Fibroblast of lung (primary cell): ENCODE results near the gene GET4. TPM values are rescaled to one million over a fixed set of nuclear protein-coding genes. Genes with fewer than 3 reads are reported as not detected.

ENCODE experiments used
- DNase-seq, 2 donors: peaks; one replicate each; pipeline versions ENCODE4 v3.0.0 to v3.0.0-alpha.2; 2010; ENCODE audit warnings: low read depth in 2 of 2
- H2AFZ ChIP-seq: 2 replicates; pipeline ENCODE4 v1.5.1; 2012; ENCODE audit warnings: low read length, control low read depth, inconsistent platforms
- H3K27ac ChIP-seq: 2 replicates; pipeline ENCODE4 v1.5.1; 2011; ENCODE audit warnings: low read length, control low read depth; ENCODE audit not compliant: insufficient read depth
- H3K27me3 ChIP-seq: 2 replicates; pipeline ENCODE4 v1.5.1; 2011; ENCODE audit warnings: mild to moderate bottlenecking, low read length; ENCODE audit not compliant: control insufficient read depth, insufficient read depth
- H3K36me3 ChIP-seq: 2 replicates; pipeline ENCODE4 v1.5.1; 2011; ENCODE audit warnings: low read length; ENCODE audit not compliant: control insufficient read depth, insufficient read depth
- H3K4me1 ChIP-seq: 2 replicates; pipeline ENCODE4 v1.5.1; 2011; ENCODE audit warnings: low read length; ENCODE audit not compliant: control insufficient read depth, insufficient read depth; ENCODE audit errors: extremely low read depth
- H3K4me2 ChIP-seq: 2 replicates; pipeline ENCODE4 v1.5.1; 2011; ENCODE audit warnings: low read length, control low read depth; ENCODE audit not compliant: insufficient read depth; ENCODE audit errors: extremely low read depth
- H3K4me3 ChIP-seq, 4 experiments: fragments of 200-600 bp in 1 of 4; sonication (generic) in 1 of 4; replicated peaks in 1 of 4; 2 replicates each; pipeline ENCODE4 v1.5.1; 2011 to 2016; ENCODE audit warnings: low read length in 4 of 4, low read depth in 3 of 4, mild to moderate bottlenecking in 3 of 4, control low read depth in 2 of 4, inconsistent platforms in 1 of 4, mixed read lengths in 1 of 4; ENCODE audit not compliant: insufficient read depth in 1 of 4; ENCODE audit errors: control extremely low read depth in 1 of 4
- H3K79me2 ChIP-seq: 2 replicates; pipeline ENCODE4 v1.5.1; 2012; ENCODE audit warnings: mild to moderate bottlenecking, low read length, inconsistent platforms; ENCODE audit not compliant: control insufficient read depth, insufficient read depth
- H3K9ac ChIP-seq: 2 replicates; pipeline ENCODE4 v1.5.1; 2011; ENCODE audit warnings: mild to moderate bottlenecking, low read length, control low read depth; ENCODE audit not compliant: insufficient read depth
- H3K9me3 ChIP-seq: 2 replicates; pipeline ENCODE4 v1.5.1; 2012; ENCODE audit warnings: low read depth, low read length; ENCODE audit not compliant: control insufficient read depth, insufficient read depth
- H4K20me1 ChIP-seq: 2 replicates; pipeline ENCODE4 v1.5.1; 2011; ENCODE audit warnings: low read length; ENCODE audit not compliant: control insufficient read depth, insufficient read depth; ENCODE audit errors: extremely low read depth
- EZH2 ChIP-seq: IDR thresholded peaks from 2 replicates; pipeline ENCODE4 v1.5.1; 2012; ENCODE audit warnings: low read length, control low read depth, mild to moderate bottlenecking; ENCODE audit errors: missing control alignments
- polyA plus RNA-seq, 2 donors: library from polyadenylated mRNA; depleted of rRNA in 1 of 2; stranded (reverse) in 1 of 2; unstranded in 1 of 2; fragments of >200 nt; gene quantifications; 2 replicates each; pipeline ENCODE4 v1.2.1, GENCODE V29; 2011 to 2012; ENCODE audit warnings: missing spikeins in 1 of 2
- total RNA-seq: library from RNA; depleted of rRNA; stranded (reverse); fragments of >200 nt; gene quantifications from 2 replicates; pipeline ENCODE4 v1.2.1, GENCODE V29; 2014
- TF ChIP-seq, protein P1 (sequence below), 2 donors: IDR thresholded peaks in 1 of 2; conservative IDR thresholded peaks in 1 of 2; 1 replicate in 1 of 2; 2 replicates in 1 of 2; pipeline ENCODE4 v1.5.1; 2011 to 2012; ENCODE audit warnings: low read length in 2 of 2, control low read depth in 1 of 2, inconsistent platforms in 1 of 2, low read depth in 1 of 2, mild to moderate bottlenecking in 1 of 2

Gene GET4
- total and polyA plus RNA-seq, 2 donors (not counting 1 experiment from before 2014, with no cell fraction given): 13.4 to 23.1 TPM

DNA sequence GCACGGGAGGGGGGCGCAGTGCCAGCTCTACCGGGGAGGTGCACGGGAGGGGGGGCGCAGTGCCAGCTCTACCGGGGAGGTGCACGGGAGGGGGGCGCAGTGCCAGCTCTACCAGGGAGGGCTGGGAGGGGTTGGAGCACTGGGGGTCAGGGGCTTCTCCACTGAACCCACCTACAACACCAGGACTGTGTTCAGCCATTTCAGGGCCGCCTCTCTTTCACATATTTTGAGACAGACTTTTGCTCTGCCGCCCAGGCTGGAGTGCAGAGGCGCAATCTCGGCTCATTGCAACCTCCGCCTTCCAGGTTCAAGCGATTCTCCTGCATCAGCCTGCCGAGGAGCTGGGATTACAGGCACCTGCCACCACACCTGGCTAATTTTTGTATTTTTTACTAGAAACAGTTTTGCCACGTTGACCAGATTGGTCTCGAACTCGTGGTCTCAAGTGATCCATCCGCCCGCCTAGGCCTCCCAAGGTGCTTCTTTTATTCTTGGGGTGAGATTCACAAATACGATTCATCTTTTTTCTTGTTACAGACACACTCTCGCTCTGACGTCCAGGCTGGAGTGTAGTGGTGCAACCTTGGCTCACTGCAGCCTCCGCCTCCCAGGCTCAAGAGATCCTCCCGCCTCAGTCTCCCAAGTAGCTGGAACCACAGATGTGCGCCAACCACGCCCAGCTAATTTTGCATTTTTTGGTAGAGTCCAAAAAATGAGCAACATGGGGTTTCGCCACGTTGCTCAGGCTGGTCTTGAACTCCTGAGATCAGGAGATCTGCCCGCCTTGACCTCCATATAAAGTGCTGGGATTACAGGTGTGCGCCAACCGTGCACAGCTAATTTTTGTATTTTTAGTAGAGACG lies 41.1 kb downstream of the GET4 start:
- TF ChIP-seq EZH2: no peak
- TF ChIP-seq, protein P1, sequence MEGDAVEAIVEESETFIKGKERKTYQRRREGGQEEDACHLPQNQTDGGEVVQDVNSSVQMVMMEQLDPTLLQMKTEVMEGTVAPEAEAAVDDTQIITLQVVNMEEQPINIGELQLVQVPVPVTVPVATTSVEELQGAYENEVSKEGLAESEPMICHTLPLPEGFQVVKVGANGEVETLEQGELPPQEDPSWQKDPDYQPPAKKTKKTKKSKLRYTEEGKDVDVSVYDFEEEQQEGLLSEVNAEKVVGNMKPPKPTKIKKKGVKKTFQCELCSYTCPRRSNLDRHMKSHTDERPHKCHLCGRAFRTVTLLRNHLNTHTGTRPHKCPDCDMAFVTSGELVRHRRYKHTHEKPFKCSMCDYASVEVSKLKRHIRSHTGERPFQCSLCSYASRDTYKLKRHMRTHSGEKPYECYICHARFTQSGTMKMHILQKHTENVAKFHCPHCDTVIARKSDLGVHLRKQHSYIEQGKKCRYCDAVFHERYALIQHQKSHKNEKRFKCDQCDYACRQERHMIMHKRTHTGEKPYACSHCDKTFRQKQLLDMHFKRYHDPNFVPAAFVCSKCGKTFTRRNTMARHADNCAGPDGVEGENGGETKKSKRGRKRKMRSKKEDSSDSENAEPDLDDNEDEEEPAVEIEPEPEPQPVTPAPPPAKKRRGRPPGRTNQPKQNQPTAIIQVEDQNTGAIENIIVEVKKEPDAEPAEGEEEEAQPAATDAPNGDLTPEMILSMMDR (conservative IDR thresholded peaks at IDR 0.05 in 1 of 2, IDR thresholded peaks at IDR 0.05 in 1 of 2; ENCODE audit: low read depth in 1 of 2, low read length in 2 of 2): no peak
- no peak overlapping the region for H2AFZ ChIP-seq
- H3K4me1 ChIP-seq: no peaks in the 10 kb centered on the region
- H3K79me2 ChIP-seq: no peaks in the 10 kb centered on the region
- no peak overlapping the region for H3K9ac ChIP-seq
- no peaks in the 10 kb centered on the region for H3K36me3 ChIP-seq
- H3K27ac ChIP-seq: no peak overlapping the region
- H3K27me3 ChIP-seq: no peaks in the 10 kb centered on the region
- H3K4me2 ChIP-seq: no peak overlapping the region
- no peaks in the 10 kb centered on the region for H4K20me1 ChIP-seq
- H3K9me3 ChIP-seq: no peaks in the 10 kb centered on the region
- H3K4me3 ChIP-seq: no peak overlapping the region
- DNase-seq: no peak

DNA sequence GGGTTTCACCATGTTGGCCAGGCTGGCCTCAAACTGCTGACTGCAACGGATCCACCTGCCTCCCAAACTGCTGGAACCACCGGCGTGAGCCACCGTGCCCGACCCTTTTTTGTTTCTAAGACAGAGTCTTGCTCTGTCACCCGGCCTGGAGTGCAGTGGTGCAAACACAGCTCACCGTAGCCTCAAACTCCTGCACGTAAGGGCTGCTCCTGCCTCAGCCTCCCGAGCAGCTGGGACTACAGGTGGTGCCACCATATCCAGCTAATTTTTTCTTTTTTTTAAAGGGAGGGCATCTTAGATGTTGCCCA lies 41.7 kb downstream of the GET4 start:
- H3K9me3 ChIP-seq: no peaks in the 10 kb centered on the region
- no peaks in the 10 kb centered on the region for H3K4me1 ChIP-seq
- no peaks in the 10 kb centered on the region for H4K20me1 ChIP-seq
- H3K4me3 ChIP-seq: no peak overlapping the region
- H2AFZ ChIP-seq: no peak overlapping the region
- no peaks in the 10 kb centered on the region for H3K79me2 ChIP-seq
- TF ChIP-seq, protein P1 (conservative IDR thresholded peaks at IDR 0.05 in 1 of 2, IDR thresholded peaks at IDR 0.05 in 1 of 2; ENCODE audit: low read depth in 1 of 2, low read length in 2 of 2): no peak
- TF ChIP-seq EZH2: no peak
- H3K9ac ChIP-seq: no peak overlapping the region
- H3K4me2 ChIP-seq: no peak overlapping the region
- DNase-seq: no peak
- H3K27me3 ChIP-seq: no peaks in the 10 kb centered on the region
- no peak overlapping the region for H3K27ac ChIP-seq
- no peaks in the 10 kb centered on the region for H3K36me3 ChIP-seq

DNA sequence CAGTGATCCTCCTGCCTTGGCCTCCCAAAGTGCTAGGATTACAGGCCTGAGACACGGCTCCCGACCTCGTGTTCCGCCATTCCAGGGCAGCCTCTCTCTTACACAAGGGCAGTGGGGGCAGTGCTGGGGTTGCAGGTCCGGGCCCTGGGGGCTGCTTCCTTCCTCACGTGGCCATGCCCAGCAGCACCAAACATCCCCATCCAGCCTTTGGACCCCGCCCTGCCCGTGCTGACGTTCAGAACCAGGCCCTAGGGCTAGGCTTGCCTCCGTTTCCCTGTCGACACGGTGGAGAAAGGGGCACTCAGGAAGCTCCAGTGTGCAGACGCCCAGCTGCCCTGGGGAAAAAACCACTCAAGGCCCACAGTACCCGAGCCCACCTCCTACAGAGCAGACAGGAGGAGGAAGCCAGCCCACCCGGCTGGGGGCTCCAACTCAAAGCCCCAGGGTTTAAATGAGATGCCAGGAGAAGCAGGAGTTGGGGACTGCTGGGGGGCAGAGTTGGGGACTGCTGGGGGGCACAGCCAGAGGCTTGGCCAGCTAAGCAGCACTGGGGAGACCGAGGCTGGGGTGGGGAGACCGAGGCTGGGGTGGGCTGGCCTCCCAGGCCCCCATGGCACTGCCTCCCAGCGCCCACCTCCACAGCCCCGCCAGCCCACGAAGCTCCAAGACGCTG lies 42.2 kb downstream of the GET4 start:
- TF ChIP-seq EZH2: no peak
- TF ChIP-seq, protein P1 (conservative IDR thresholded peaks at IDR 0.05 in 1 of 2, IDR thresholded peaks at IDR 0.05 in 1 of 2; ENCODE audit: low read depth in 1 of 2, low read length in 2 of 2): no peak
- Histone ChIP-seq H3K9me3 (no peaks in the 10 kb centered on the region), H3K79me2 (no peaks in the 10 kb centered on the region), H3K4me1 (peaks cover 2% of the 10 kb centered on the region), H2AFZ (no peak overlapping the region), H3K4me3 (no peak overlapping the region), H3K27me3 (no peaks in the 10 kb centered on the region), H3K4me2 (no peak overlapping the region), H4K20me1 (no peaks in the 10 kb centered on the region), H3K9ac (no peak overlapping the region), H3K36me3 (no peaks in the 10 kb centered on the region), H3K27ac (no peak overlapping the region)
- no peak for DNase-seq
